ENCODE results near the gene SEC61G. TPM values are rescaled to one million over a fixed set of nuclear protein-coding genes. Genes with fewer than 3 reads are reported as not detected.
A peak's percentile ranks its signal among the peaks of the same experiment; 100 is the strongest.

The SEC61G gene
- total and polyA plus RNA-seq, 4 experiments from 2014 or later: 67.0 to 284 (median 163) TPM

- Histone ChIP-seq H3K36me3 (ENCODE audit: insufficient read depth, low read length) (no peaks in the 10 kb centered on the region), H3K4me3 (ENCODE audit: low read length in 2 of 2) (no peak overlapping the region), H3K9me3 (ENCODE audit: control insufficient read depth in 1 of 2, low read length in 2 of 2) (no peaks in the 10 kb centered on the region), H3K27ac (ENCODE audit: low read depth, low read length) (no peak overlapping the region), H3K27me3 (ENCODE audit: insufficient read depth, low read length) (peaks cover 5% of the 10 kb centered on the region), H3K4me1 (ENCODE audit: insufficient read depth, low read length) (peaks cover 6% of the 10 kb centered on the region)
- ChIA-PET CTCF (ENCODE audit: partially characterized antibody) (no interaction called here), POLR2A (ENCODE audit: partially characterized antibody) (no interaction called here)
- peaks cover 4 to 6% (median 5%) of the 10 kb centered on the region in 4 donors for H3K4me1 Mint-ChIP-seq
- no peak overlapping the region for H3K27ac Mint-ChIP-seq
- peaks cover 0 to 6% (median 0%) of the 10 kb centered on the region in 8 donors for H3K9me3 Mint-ChIP-seq
- no peak for DNase-seq
- H3K36me3 Mint-ChIP-seq: no peaks in the 10 kb centered on the region
- H3K27me3 Mint-ChIP-seq: peaks cover 24 to 29% of the 10 kb centered on the region in 2 donors
- no peak overlapping the region for H3K4me3 Mint-ChIP-seq
- intact Hi-C loops (cut with micrococcal nuclease): no loop called here
Observed at GRCh38 chr7:54792383-54792782, 33.4 kb upstream of the SEC61G start.

GRCh38 chr7:54788664-54789063 is 29.7 kb upstream of the SEC61G start:
- peaks cover 29 to 34% of the 10 kb centered on the region in 2 donors for H3K27me3 Mint-ChIP-seq
- ChIA-PET CTCF (ENCODE audit: partially characterized antibody) (interaction anchor here (0.8 to 1.0 kb wide), 2 partner anchors 15 to 467 kb away, joined by 4 to 5 read pairs; no protein-coding TSS in a partner anchor), POLR2A (ENCODE audit: partially characterized antibody) (interaction anchor here (1.0 kb wide), 1 partner anchor 29 kb away, joined by 3 read pairs; the partner anchor contains the start of gene SEC61G)
- peaks cover 4 to 6% (median 5%) of the 10 kb centered on the region in 4 donors for H3K4me1 Mint-ChIP-seq
- Histone ChIP-seq H3K27me3 (ENCODE audit: insufficient read depth, low read length) (peaks cover 5% of the 10 kb centered on the region), H3K36me3 (ENCODE audit: insufficient read depth, low read length) (no peaks in the 10 kb centered on the region), H3K27ac (ENCODE audit: low read depth, low read length) (no peak overlapping the region), H3K4me1 (ENCODE audit: insufficient read depth, low read length) (peaks cover 6% of the 10 kb centered on the region), H3K4me3 (ENCODE audit: low read length in 2 of 2) (no peak overlapping the region), H3K9me3 (ENCODE audit: control insufficient read depth in 1 of 2, low read length in 2 of 2) (no peaks in the 10 kb centered on the region)
- no peaks in the 10 kb centered on the region for H3K36me3 Mint-ChIP-seq
- H3K27ac Mint-ChIP-seq: no peak overlapping the region
- peak in 1 of 5 donors; percentile 1 for DNase-seq
- no peak overlapping the region for H3K4me3 Mint-ChIP-seq
- H3K9me3 Mint-ChIP-seq: peaks cover 0 to 2% (median 0%) of the 10 kb centered on the region in 8 donors
- intact Hi-C loops (cut with micrococcal nuclease): no loop called here

GRCh38 chr7:54785261-54785660 is 26.2 kb upstream of the SEC61G start:
- Mint-ChIP-seq H3K9me3 (no peaks in the 10 kb centered on the region), H3K27me3 (peaks cover 22 to 29% of the 10 kb centered on the region in 2 donors), H3K27ac (no peak overlapping the region), H3K4me1 (peaks cover 4 to 6% (median 5%) of the 10 kb centered on the region in 4 donors), H3K4me3 (no peak overlapping the region), H3K36me3 (no peaks in the 10 kb centered on the region)
- no peak overlapping the region for H3K4me3 ChIP-seq (ENCODE audit: low read length in 2 of 2)
- H3K27me3 ChIP-seq (ENCODE audit: insufficient read depth, low read length): peaks cover 5% of the 10 kb centered on the region
- ChIA-PET POLR2A (ENCODE audit: partially characterized antibody) (no interaction called here), CTCF (ENCODE audit: partially characterized antibody) (interaction anchor here (3.1 kb wide), 1 partner anchor 11 kb away, joined by 13 read pairs; no protein-coding TSS in a partner anchor)
- H3K27ac ChIP-seq (ENCODE audit: low read depth, low read length): no peak overlapping the region
- H3K4me1 ChIP-seq (ENCODE audit: insufficient read depth, low read length): peaks cover 6% of the 10 kb centered on the region
- H3K9me3 ChIP-seq (ENCODE audit: control insufficient read depth in 1 of 2, low read length in 2 of 2): no peaks in the 10 kb centered on the region
- intact Hi-C loops (cut with micrococcal nuclease): no loop called here
- DNase-seq: no peak
- no peaks in the 10 kb centered on the region for H3K36me3 ChIP-seq (ENCODE audit: insufficient read depth, low read length)

- no peaks in the 10 kb centered on the region for H3K36me3 Mint-ChIP-seq
Observed at GRCh38 chr7:54783952-54784351, 24.9 kb upstream of the SEC61G start.

GRCh38 chr7:54782829-54783228 is 23.8 kb upstream of the SEC61G start:
- ChIA-PET POLR2A (ENCODE audit: partially characterized antibody) (no interaction called here), CTCF (ENCODE audit: partially characterized antibody) (interaction anchor here (1.6 to 3.1 kb wide), 2 partner anchors 9 to 472 kb away, joined by 3 to 13 read pairs; no protein-coding TSS in a partner anchor)

More at GRCh38 chr7:54783952-54784351, 24.9 kb upstream of the SEC61G start:
- intact Hi-C loops (cut with micrococcal nuclease): no loop called here
- Histone ChIP-seq H3K36me3 (ENCODE audit: insufficient read depth, low read length) (no peaks in the 10 kb centered on the region), H3K4me3 (ENCODE audit: low read length in 2 of 2) (no peak overlapping the region), H3K4me1 (ENCODE audit: insufficient read depth, low read length) (peaks cover 6% of the 10 kb centered on the region), H3K27ac (ENCODE audit: low read depth, low read length) (no peak overlapping the region), H3K27me3 (ENCODE audit: insufficient read depth, low read length) (peaks cover 5% of the 10 kb centered on the region), H3K9me3 (ENCODE audit: control insufficient read depth in 1 of 2, low read length in 2 of 2) (no peaks in the 10 kb centered on the region)
- Mint-ChIP-seq H3K9me3 (peaks cover 0 to 2% (median 0%) of the 10 kb centered on the region in 8 donors), H3K4me3 (no peak overlapping the region), H3K27ac (no peak overlapping the region), H3K27me3 (peaks cover 23 to 26% of the 10 kb centered on the region in 2 donors), H3K4me1 (peaks cover 4 to 5% (median 5%) of the 10 kb centered on the region in 4 donors)
- CTCF ChIA-PET (ENCODE audit: partially characterized antibody): interaction anchor here (3.1 kb wide), 1 partner anchor 10 kb away, joined by 13 read pairs; no protein-coding TSS in a partner anchor
- DNase-seq: no peak
- POLR2A ChIA-PET (ENCODE audit: partially characterized antibody): no interaction called here

GRCh38 chr7:54782314-54782713 is 23.3 kb upstream of the SEC61G start:
- peaks cover 15 to 18% of the 10 kb centered on the region in 2 donors for H3K27me3 Mint-ChIP-seq

More at GRCh38 chr7:54782829-54783228, 23.8 kb upstream of the SEC61G start:
- intact Hi-C loops (cut with micrococcal nuclease): no loop called here
- no peak overlapping the region for H3K27ac Mint-ChIP-seq
- H3K9me3 Mint-ChIP-seq: peaks cover 0 to 2% (median 0%) of the 10 kb centered on the region in 8 donors
- H3K27me3 ChIP-seq (ENCODE audit: insufficient read depth, low read length): peaks cover 3% of the 10 kb centered on the region
- no peaks in the 10 kb centered on the region for H3K4me1 ChIP-seq (ENCODE audit: insufficient read depth, low read length)
- no peaks in the 10 kb centered on the region for H3K36me3 ChIP-seq (ENCODE audit: insufficient read depth, low read length)
- H3K4me1 Mint-ChIP-seq: no peaks in the 10 kb centered on the region
- H3K9me3 ChIP-seq (ENCODE audit: control insufficient read depth in 1 of 2, low read length in 2 of 2): no peaks in the 10 kb centered on the region
- no peak overlapping the region for H3K27ac ChIP-seq (ENCODE audit: low read depth, low read length)
- H3K27me3 Mint-ChIP-seq: peaks cover 18 to 19% of the 10 kb centered on the region in 2 donors
- H3K4me3 Mint-ChIP-seq: no peak overlapping the region
- no peak for DNase-seq
- H3K4me3 ChIP-seq (ENCODE audit: low read length in 2 of 2): no peak overlapping the region
- H3K36me3 Mint-ChIP-seq: no peaks in the 10 kb centered on the region

GRCh38 chr7:54781134-54781920 is 22.3 kb upstream of the SEC61G start:
- Mint-ChIP-seq H3K4me3 (no peak overlapping the region), H3K27me3 (peaks cover 15 to 20% of the 10 kb centered on the region in 2 donors), H3K4me1 (no peaks in the 10 kb centered on the region), H3K27ac (no peak overlapping the region), H3K9me3 (peaks cover 2 to 12% (median 9%) of the 10 kb centered on the region in 8 donors), H3K36me3 (peaks cover 4 to 9% of the 10 kb centered on the region in 2 donors)
- H3K9me3 ChIP-seq (ENCODE audit: control insufficient read depth in 1 of 2, low read length in 2 of 2): no peaks in the 10 kb centered on the region
- intact Hi-C loops (cut with micrococcal nuclease): no loop called here
- no peak overlapping the region for H3K4me3 ChIP-seq (ENCODE audit: low read length in 2 of 2)
- H3K27ac ChIP-seq (ENCODE audit: low read depth, low read length): no peak overlapping the region
- POLR2A ChIA-PET (ENCODE audit: partially characterized antibody): interaction anchor here (0.7 kb wide), 1 partner anchor 22 kb away, joined by 3 read pairs; no protein-coding TSS in a partner anchor
- no peak for DNase-seq
- no peaks in the 10 kb centered on the region for H3K27me3 ChIP-seq (ENCODE audit: insufficient read depth, low read length)
- CTCF ChIA-PET (ENCODE audit: partially characterized antibody): interaction anchor here (1.6 kb wide), 1 partner anchor 474 kb away, joined by 3 read pairs; no protein-coding TSS in a partner anchor
- no peaks in the 10 kb centered on the region for H3K36me3 ChIP-seq (ENCODE audit: insufficient read depth, low read length)
- H3K4me1 ChIP-seq (ENCODE audit: insufficient read depth, low read length): no peaks in the 10 kb centered on the region

More at GRCh38 chr7:54782314-54782713, 23.3 kb upstream of the SEC61G start:
- Mint-ChIP-seq H3K4me1 (no peaks in the 10 kb centered on the region), H3K4me3 (no peak overlapping the region), H3K36me3 (peaks cover under 1 to 1% of the 10 kb centered on the region in 2 donors), H3K27ac (no peak overlapping the region), H3K9me3 (peaks cover 0 to 3% (median under 1%) of the 10 kb centered on the region in 8 donors)
- ChIA-PET CTCF (ENCODE audit: partially characterized antibody) (interaction anchor here (1.6 kb wide), 1 partner anchor 473 kb away, joined by 3 read pairs; no protein-coding TSS in a partner anchor), POLR2A (ENCODE audit: partially characterized antibody) (no interaction called here)
- Histone ChIP-seq H3K27me3 (ENCODE audit: insufficient read depth, low read length) (no peaks in the 10 kb centered on the region), H3K4me1 (ENCODE audit: insufficient read depth, low read length) (no peaks in the 10 kb centered on the region), H3K27ac (ENCODE audit: low read depth, low read length) (no peak overlapping the region), H3K36me3 (ENCODE audit: insufficient read depth, low read length) (no peaks in the 10 kb centered on the region), H3K4me3 (ENCODE audit: low read length in 2 of 2) (no peak overlapping the region), H3K9me3 (ENCODE audit: control insufficient read depth in 1 of 2, low read length in 2 of 2) (no peaks in the 10 kb centered on the region)
- no peak for DNase-seq
- intact Hi-C loops (cut with micrococcal nuclease): no loop called here
